ENCODE data around the gene NES. TPM values are rescaled to one million over a fixed set of nuclear protein-coding genes. Genes with fewer than 3 reads are reported as not detected.

The NES gene
- total and polyA plus RNA-seq, 2 of the 8 experiments (the other 6 are each of a cell fraction or from before 2014, with no cell fraction given), result 13.3 to 135 TPM

DNA sequence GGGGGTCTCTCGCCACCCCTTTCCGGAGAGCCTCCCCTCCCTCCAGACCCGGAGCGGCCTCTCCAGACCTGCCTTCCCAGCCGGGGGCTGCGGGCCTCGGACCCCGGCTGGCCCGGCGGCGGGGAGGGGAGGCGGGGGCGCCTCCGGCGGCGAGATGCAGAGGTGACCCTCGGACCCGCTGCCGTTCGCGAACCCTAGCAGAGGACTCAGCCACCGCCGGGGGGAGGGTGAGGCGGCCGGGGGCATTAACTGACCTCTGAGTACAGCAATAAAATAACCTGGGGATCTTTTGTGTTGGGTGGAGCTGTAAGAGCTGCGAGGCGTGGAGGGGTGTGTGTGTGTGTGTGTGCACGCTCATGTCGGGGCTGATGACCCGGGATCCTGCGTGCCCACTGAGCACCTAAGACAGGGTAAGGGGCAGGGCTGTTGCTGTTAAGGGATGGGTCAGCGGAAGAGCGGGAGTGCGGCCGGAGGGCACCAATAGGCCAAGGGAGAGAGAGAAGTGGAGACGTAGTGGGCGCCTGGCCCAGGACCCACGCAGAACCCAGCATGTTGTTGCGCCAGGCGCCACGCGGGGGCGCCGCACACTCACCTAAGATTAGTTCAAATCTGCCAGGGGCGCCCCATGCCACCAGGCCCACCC lies 51.6 kb downstream of the NES start (continued):
- no peak for TF ChIP-seq ATF2 (IDR thresholded peaks at IDR 0.05; ENCODE audit: low read length)
- TF ChIP-seq SUZ12 (IDR thresholded peaks at IDR 0.05; ENCODE audit: low read length), result peak; percentile 66
